Right atrium auricular region (tissue), 2 donors: Measurements from ENCODE around the gene OTOGL. TPM values are rescaled to one million over a fixed set of nuclear protein-coding genes. Genes with fewer than 3 reads are reported as not detected.

Experiments used
- DNase-seq: peaks from one replicate; pipeline ENCODE4 v3.0.0-alpha.2; 2019; ENCODE audit warnings: low spot score
- H3K27ac ChIP-seq, 2 donors: fragments of 200-600 bp; sonication (generic); 1 replicate in 1 of 2; 2 replicates in 1 of 2; pipeline ENCODE4 v1.5.1; 2016 to 2019
- H3K27me3 ChIP-seq, 2 donors: fragments of 200-600 bp; sonication (generic); one replicate each; pipeline versions ENCODE4 v1.5.1 to v1.6.0; 2017 to 2019
- H3K36me3 ChIP-seq: fragments of 200-600 bp; sonication (generic); one replicate; pipeline ENCODE4 v1.5.1; 2016
- H3K4me1 ChIP-seq, 2 donors: fragments of 200-600 bp; sonication (generic); one replicate each; pipeline versions ENCODE4 v1.5.1 to v1.6.0; 2017 to 2019
- H3K4me3 ChIP-seq, 2 donors: fragments of 200-600 bp; sonication (generic); 1 replicate in 1 of 2; 2 replicates in 1 of 2; pipeline ENCODE4 v1.5.1; 2017 to 2019; ENCODE audit warnings: mild to moderate bottlenecking in 1 of 2, moderate library complexity in 1 of 2
- H3K9me3 ChIP-seq, 2 donors: fragments of 200-600 bp; sonication (generic); one replicate each; pipeline ENCODE4 v1.5.1; 2019
- total RNA-seq, 2 donors: library from RNA; depleted of rRNA; stranded (reverse); fragments of >200 nt; gene quantifications; one replicate each; pipeline ENCODE4 v1.1.0, GENCODE V29; 2016
- TF ChIP-seq, protein P1 (sequence below), 2 donors: fragments of 200-600 bp; sonication (generic); IDR thresholded peaks; one replicate each; pipeline ENCODE4 v1.5.1; 2019; ENCODE audit warnings: antibody characterized with exemption in 2 of 2

The OTOGL gene
- total RNA-seq, 2 donors from 2014 or later = 7.6 to 10.9 TPM

DNA sequence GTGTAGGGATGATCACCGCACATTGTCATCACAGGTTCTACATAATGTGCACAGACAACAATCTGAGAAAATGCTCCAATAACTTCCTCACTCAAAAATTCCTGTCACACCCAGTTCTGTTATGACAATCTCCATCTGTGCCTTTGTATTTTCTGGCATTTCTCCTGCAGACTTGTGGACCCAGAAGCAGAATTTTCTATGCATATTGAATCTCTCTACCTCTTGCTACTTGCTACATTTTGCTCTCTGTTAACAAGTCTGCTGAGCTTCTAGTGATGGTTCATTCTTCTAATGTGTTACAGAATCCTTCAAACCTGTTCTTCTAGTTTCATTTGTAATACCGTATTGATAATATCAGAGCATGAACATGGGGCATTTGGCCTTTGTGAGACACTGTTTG is 216.9 kb downstream of the OTOGL start:
- H3K4me3 ChIP-seq = no peak overlapping the region
- no peaks in the 10 kb centered on the region for H3K27me3 ChIP-seq
- no peak overlapping the region for H3K27ac ChIP-seq
- no peaks in the 10 kb centered on the region for H3K9me3 ChIP-seq
- DNase-seq = no peak
- no peaks in the 10 kb centered on the region for H3K36me3 ChIP-seq
- no peaks in the 10 kb centered on the region for H3K4me1 ChIP-seq
- TF ChIP-seq, protein P1, sequence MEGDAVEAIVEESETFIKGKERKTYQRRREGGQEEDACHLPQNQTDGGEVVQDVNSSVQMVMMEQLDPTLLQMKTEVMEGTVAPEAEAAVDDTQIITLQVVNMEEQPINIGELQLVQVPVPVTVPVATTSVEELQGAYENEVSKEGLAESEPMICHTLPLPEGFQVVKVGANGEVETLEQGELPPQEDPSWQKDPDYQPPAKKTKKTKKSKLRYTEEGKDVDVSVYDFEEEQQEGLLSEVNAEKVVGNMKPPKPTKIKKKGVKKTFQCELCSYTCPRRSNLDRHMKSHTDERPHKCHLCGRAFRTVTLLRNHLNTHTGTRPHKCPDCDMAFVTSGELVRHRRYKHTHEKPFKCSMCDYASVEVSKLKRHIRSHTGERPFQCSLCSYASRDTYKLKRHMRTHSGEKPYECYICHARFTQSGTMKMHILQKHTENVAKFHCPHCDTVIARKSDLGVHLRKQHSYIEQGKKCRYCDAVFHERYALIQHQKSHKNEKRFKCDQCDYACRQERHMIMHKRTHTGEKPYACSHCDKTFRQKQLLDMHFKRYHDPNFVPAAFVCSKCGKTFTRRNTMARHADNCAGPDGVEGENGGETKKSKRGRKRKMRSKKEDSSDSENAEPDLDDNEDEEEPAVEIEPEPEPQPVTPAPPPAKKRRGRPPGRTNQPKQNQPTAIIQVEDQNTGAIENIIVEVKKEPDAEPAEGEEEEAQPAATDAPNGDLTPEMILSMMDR (IDR thresholded peaks at IDR 0.05) = no peak

DNA sequence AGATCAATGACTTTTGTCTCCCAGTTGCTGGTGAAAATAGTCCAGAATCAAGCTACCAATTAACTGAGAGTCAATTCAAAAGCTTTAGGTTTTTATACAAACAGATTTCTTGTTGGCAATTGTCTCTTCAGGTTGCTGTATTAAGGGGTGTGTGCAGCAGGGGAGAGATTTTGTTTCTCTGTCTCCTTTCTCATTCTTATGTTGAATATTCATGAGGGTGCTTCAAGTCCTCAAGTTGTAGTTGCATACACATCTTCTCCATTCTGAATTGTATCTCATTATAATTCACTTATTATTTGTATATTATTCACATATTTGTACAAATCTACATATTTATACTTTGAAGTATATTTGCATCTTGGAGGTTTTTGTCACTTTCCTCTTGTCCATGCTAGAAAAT is 218.0 kb downstream of the OTOGL start:
- TF ChIP-seq, protein P1 (IDR thresholded peaks at IDR 0.05) = no peak
- Histone ChIP-seq H3K9me3 (no peaks in the 10 kb centered on the region), H3K27me3 (no peaks in the 10 kb centered on the region), H3K36me3 (no peaks in the 10 kb centered on the region), H3K4me1 (no peaks in the 10 kb centered on the region), H3K4me3 (no peak overlapping the region), H3K27ac (no peak overlapping the region)
- no peak for DNase-seq

GRCh38 chr12:80317899-80318298 is 218.6 kb downstream of the OTOGL start:
- DNase-seq = no peak
- TF ChIP-seq, protein P1 (IDR thresholded peaks at IDR 0.05) = no peak
- Histone ChIP-seq H3K36me3 (no peaks in the 10 kb centered on the region), H3K4me1 (no peaks in the 10 kb centered on the region), H3K27ac (no peak overlapping the region), H3K4me3 (no peak overlapping the region), H3K27me3 (no peaks in the 10 kb centered on the region), H3K9me3 (no peaks in the 10 kb centered on the region)

- Histone ChIP-seq H3K4me1 (no peaks in the 10 kb centered on the region), H3K27me3 (no peaks in the 10 kb centered on the region), H3K4me3 (no peak overlapping the region), H3K9me3 (no peaks in the 10 kb centered on the region), H3K36me3 (no peaks in the 10 kb centered on the region), H3K27ac (no peak overlapping the region)
- TF ChIP-seq, protein P1 (IDR thresholded peaks at IDR 0.05) = no peak
- DNase-seq = no peak
These were observed 220.9 kb downstream of the OTOGL start for GRCh38 chr12:80320121-80320678.

DNA sequence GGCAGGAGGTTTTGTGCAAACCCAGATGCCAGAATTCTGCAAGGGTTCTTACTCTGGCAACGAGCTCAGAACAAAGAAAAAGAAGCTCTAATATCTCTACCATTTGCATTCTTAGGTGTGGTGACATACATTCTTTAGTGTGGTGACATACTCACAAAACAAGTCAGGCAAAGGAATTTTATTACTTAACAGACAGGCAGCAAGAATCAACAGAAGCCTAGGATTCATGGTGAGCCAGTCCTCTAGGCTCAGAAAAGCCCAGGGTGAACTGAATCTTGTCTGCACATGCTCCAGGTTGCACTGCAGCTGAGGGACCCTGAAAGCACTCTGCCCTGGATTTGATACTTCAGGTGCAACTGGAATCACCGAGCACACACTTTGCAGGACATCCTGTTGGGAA is 222.3 kb downstream of the OTOGL start:
- Histone ChIP-seq H3K27ac (no peak overlapping the region), H3K4me3 (no peak overlapping the region), H3K4me1 (no peaks in the 10 kb centered on the region), H3K9me3 (no peaks in the 10 kb centered on the region), H3K36me3 (no peaks in the 10 kb centered on the region), H3K27me3 (no peaks in the 10 kb centered on the region)
- no peak for DNase-seq
- TF ChIP-seq, protein P1 (IDR thresholded peaks at IDR 0.05) = no peak
